GM19468 (cell line): ENCODE measurements around the gene GRM8.

ENCODE experiments used
- ATAC-seq: cut with Tn5 transposase; IDR thresholded peaks from one replicate; pipeline ENCODE4 v1.9.1; 2021; ENCODE audit warnings: mild to moderate bottlenecking, moderate library complexity, moderate number of reproducible peaks; ENCODE audit not compliant: unreplicated experiment; ENCODE audit errors: extremely low read depth

The GRM8 gene

DNA sequence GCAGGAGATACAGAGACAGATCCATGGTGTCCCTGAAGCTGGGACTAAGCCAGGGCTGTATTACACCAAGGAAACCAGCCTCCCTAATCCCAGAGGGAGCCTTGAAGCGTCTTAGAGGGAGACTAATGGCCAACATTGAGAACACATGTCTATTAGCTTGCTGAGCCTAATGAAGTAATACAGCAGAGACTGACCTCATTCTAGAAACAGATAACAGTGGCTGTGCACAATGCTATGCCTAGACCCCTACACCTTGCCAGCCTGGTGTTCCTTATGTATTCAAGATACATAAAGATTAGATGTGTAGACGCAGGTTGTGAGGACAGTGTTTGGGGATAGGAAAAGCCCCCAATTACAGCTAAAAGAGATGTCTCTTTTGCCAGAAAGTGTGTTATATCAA, 19.1 kb downstream of the GRM8 start:
- ATAC-seq: no peak

DNA sequence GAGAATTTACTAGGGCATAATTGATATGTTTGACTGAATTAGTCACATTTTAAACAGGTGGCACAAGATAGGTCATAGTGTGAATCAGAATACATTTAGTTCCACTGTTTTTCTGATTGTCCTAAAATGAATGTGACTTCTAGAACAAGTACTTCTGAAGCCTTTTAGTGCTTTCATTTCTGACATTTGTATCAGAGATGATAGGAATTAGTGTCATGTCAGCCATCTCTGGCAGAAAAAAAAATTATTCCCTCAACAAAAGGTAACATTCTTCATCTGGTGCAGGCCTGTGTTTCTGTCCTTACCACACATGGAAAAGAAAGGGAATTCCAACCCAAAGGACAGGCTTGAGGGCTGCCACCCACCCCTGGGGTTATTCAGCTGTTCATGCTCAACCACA, 21.3 kb downstream of the GRM8 start:
- no peak for ATAC-seq

DNA sequence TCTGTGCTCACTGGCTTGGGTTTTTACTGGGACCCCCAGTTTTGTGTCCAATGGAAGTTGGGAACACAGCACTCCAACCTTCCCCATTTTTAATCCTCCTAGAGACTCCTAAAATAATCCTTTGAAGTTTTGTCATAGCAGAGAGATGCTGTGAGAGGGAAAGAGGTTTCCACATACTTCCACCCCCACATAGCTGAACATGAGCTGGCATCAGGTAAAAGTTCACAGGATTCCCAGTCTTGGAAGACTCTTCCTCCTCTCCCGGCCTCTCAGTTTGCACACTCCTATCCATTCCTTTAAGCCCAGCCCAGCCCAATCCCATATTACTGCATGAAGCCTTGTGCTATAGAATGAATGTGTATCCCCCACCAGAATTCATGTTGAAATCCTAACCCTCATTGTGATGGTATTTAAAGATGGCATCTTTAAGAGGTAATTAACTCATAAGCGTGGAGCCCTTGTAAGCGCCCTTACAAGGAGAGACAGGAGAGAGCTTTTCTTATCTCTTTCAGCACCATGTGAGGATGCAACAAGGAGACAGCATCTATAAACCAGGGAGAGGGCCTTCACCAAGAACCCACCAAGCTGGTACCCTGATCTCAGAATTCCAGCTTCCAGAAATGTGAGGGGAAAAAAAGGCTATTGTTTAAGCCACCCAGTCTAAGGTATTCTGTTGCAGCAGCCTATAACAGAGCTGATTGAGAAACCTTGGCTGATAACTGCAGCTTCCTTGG, 22.4 kb downstream of the GRM8 start:
- no peak for ATAC-seq

DNA sequence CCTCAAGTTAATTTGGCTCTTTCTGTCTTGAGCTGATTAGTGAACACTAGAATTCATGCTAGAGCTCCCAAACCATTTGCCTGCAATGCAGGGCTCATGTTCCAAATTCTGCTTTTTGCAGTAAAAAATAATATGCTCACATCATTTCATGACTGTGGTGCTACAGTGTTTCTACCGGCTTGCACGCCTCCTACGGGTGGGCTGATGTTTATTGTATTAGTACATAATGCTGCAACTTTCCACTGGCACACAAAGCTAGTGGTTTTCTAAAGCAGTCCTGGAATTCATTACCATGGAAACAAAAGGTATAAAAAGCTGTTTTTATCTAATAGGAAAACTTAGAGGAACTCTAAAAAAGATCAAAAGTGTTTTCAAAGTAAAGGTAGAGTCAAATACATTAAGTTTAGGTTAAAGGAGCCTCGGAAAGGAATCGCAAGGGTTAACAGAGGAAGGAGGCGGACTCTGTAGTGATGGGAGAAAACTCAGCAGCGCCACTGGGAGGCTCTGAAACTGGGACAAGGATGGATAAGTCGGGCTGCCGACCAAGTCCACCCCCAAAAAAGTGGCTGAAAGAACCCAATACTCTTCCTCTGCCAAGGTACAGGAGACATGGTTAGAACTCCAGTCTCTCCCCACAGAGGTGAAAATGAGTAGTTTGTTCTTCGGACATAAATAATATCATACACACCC, 25.9 kb downstream of the GRM8 start:
- ATAC-seq: no peak

DNA sequence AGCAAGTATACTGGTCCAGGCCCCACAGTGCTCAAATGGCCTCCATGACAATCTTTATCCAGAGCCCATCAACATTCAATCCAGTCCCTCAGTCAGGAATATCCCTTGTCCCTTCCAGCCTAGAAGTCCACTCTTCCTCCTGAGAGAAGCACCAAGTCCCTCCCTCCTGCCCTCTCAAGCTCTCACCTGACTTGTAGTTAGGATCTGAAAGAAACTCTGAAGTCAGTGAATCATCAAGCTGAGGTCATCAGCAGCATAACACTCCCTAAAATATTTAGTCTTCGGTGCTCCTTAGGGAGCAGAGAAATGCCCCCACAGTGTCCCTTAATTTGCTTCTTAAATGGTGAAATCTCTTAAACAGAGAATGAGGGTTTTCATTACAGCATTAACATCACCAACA, 31.0 kb downstream of the GRM8 start:
- no peak for ATAC-seq

DNA sequence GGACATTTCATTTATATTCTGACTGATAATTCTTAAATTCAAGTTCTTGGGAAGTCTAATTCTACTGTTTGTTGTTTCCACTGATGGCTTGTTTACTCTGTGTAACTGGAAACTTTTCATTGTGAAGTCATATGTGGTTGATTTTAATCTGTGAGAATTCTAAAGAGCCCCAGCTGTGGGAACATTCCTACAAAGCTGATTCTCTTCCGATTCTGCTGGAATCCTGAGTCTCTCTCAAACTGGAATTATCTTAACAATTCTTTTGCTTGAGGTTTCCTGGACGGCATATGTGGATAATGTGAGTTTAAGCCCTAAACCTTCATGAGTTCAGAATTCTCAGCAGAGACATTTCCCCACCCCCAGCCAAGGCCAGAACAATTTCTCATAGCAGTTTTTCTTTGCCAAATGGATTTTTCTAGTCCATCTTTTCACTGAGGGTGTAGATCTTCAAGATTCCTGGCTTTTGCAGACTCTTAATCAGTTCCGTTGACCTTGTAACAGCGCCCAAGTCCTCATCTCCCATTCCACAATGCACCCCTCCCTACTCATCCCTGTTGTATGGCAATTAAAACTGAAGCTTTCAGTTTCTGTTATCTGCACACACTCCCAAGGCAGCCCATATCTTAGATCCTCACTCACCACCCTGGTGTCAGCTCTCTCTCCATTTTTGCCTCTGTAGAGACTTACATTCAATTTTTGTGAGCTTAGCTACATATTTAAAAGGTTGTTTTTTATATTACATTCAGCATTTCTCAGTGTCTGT, 37.6 kb downstream of the GRM8 start:
- ATAC-seq: no peak

DNA sequence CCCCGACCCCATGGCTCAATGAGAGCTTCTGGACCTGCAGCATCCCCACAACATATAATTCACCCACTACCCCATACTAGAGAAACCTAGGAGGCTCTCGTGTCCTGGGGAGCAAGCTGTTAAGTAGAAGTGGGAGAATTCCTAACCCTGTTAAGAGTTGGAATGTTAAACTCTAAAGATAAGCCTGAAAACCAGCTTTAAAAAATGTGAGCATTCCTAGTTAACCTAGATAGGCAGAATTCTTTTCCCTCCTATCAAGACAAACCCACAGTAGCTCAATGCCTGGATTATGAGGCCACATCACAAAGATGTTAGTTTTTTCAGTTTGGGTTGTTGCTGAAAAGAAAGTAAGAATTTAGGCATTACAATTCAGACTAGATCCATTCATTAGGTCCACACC, 42.9 kb downstream of the GRM8 start:
- no peak for ATAC-seq

DNA sequence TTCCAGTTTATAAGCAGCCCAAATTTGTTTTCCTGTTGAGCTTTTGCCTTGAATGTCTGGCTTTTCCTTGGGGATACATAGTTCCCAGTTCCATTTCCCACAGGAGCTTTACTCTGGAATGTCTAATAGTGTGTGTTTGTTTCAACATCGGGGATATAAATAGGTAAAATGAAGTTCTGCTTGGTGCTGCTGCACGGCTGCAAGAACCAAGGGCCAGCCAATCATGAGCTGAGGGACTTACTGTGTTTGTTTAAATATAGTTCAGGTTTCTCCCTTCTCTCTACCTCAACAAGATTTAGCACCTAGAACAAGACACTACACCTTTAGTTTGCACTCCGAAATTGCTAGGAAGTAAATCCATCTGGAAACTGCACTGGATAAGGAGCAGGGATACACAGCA, 43.9 kb downstream of the GRM8 start:
- no peak for ATAC-seq

DNA sequence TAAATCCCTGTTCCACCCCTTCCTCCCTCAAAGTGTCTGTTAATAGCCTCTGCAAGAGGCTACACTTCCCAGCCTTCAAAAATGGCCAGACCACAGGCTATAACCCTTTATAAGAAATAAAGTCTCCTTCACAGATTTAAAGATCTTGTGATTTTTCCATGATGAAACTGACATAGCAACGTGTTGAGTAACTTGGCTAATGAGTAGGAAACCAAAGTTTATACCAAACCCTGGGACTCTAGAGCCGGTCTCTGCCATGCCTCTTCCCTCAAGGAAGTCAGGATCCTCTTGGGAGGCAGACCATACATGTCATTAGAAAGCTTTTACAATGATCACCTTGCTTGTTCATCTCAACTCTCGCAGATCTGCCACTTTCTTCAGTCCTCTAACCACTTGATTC, 44.4 kb downstream of the GRM8 start:
- ATAC-seq: no peak

DNA sequence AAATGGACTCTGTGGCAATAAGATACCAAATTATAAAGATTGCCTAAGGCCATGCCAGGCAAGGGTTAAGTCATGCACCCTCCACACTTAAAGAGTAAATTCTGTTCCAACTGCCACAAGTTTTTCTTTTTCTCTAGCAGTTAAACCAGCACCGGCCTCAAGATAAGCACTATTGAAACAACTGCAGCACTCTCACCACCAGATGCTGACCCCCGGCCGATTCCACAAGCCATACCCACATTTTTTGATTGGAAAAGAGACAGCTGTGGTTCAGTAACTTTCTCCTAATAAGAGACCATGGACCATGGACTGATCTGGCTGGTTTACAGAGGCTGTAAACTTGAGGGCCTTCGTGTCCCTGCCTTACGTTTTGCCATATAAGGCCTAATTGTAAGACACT, 44.9 kb downstream of the GRM8 start:
- ATAC-seq: no peak

DNA sequence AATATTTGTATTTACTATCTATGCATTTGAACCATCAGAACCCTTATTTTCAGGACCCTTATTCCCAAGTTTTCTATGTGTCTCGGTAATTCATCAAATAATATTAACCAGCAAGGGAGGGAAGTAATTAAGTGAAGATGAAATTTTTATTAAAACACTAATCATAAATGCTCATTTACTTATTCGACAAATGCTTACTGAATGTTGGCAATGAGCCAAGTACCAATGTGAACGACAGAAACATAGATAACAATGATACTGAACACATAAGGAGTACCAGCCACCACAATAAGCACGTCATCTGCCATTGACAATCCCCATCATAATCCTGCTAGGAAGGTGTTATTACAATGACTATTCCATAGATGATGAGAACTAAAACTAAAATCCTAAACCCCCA, 45.5 kb downstream of the GRM8 start:
- ATAC-seq: no peak

DNA sequence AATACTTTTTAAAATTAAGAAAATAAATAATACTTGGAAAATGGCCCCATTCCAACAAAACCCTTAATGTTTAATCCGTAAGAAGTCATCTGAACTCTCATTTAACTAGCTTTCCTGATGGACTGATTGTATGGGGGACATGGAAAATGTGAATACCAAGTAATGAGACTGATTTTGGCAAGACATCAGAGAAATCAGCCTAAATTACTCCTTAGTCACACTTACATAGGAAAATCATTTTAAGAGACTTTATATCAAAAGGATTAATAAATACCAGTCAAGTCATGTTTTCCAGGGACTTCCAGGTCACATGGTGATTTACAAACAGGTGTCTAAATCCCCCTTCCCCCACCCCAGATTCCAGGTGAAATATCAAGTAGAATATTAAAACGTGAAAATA, 58.2 kb downstream of the GRM8 start:
- ATAC-seq: no peak

DNA sequence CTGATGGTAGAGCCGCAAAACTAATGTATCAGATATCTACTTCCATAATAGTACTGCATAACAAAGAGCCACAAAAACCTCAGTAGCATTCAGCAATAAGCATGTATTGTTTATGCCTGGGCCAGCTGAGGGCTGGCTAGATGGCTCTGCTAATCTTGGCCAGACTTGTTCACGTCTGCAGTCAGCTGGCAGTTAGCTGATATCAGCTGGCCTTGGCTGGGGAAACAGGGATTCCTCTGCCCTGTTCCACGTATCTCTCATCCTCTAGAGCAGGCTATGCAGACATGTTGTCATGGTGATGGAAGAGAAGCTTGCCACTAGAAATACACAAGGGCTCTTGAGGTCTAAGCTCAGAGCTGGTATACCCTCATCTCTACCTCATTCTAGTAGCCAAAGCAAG, 62.9 kb downstream of the GRM8 start:
- no peak for ATAC-seq

DNA sequence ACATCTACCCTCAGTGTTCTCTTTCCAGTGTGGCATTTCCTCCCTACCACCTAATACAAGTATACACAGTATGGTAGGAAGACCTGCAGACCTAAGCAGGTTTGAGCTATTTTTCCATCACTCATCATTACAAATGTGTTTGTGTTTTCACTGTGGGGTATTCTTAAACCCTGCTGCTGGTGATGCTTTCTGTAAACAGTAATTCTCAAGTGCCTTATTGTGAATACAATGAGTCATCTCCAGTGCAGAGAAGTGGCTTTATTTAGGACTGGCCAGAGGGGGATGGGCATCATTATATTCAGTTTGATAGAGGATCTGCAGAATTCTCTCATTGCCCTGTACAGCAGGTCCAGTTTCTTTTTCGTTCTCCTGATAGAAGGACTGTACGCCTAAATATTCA, 63.7 kb downstream of the GRM8 start:
- no peak for ATAC-seq

DNA sequence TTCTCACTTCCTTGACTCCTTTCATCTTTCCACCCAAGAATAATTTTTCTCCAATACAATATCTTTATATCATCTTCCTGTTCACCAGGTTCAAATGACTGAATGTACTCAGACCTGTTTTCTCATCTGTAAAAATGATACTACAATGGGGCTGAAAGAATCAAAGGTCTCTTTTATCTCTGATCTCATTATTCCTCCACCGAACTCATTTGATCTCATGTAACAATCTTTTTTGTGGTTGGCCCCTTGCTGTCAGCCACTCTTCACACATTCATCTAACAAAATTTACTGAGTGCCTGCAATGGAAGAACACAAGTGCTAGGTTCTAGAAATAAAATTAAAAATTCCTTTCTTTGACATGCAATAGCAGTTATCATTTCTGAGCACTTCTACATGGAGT, 65.0 kb downstream of the GRM8 start:
- no peak for ATAC-seq

DNA sequence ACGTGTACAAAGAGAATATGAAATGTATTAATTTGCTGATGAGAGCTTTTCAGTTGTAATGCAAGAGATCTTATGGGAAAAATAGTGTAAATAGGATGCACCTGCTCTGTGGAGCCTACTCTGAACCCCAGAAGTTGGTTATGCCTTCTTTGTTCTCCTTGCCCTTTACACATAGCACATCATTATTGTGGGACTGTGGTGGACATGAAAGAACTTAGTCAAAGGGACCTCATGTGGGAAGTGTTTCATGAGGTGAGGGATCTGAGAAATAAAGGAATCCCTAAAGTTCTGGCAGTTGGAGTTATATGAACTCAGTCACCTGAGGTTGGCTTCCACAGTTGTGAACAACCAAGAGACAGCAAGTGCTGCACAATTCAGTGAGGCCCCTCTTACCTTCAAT, 66.1 kb downstream of the GRM8 start:
- no peak for ATAC-seq

DNA sequence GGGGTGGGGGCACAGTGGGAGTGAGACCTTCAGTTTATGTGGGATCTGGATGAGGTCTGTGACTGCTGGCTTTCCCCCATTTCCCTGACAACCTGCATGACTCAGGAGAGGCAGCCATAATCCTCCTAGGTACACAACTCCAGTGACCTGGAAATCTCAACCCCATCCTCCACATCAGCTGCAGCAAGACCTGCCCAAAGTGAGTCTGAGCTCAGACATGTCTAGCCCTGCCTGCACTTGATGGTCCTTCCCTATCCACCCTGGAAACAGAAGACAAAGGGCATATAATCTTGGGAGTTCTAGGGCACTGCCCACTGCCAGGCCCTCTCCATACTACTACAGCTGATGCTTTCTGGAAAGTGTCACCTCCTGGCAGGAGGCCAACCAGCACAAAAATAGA, 75.6 kb downstream of the GRM8 start:
- no peak for ATAC-seq

DNA sequence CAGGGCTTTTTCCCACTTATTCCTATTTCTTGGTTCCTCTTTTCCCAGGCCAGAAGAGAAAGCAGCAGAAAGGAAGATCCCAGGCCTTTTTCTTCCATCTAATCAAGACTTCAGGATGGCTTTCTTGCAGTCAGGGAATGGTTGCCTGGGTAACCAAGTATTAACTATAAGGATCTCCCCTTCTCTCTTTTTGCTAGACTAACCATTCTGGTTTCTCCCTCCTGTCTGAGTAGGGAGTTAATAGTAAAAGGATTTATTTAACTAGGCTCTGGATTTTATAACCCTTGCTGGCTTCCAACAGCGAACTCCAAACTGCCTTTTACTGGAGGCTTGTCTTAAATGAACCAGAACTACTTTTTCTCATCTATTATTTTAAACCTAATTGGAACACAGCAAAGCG, 90.4 kb downstream of the GRM8 start:
- no peak for ATAC-seq

DNA sequence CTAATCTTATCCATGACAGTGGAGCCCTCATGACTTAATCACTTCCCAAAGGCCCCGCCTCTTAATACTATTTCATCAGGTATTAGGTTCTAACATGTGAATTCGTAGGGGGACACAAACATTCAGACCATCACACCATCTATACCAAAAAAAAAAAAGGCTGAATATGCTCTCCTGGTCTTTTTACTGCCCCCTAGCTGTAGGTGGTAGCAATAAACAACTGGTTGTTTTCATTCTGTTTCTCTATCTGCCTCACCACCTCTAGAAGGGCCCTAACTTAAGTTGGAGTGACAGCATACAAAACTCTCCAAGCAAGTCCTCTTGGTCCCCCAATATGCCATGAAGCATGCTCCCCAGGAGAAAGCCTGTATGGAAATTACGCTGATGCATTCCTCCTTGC, 94.1 kb downstream of the GRM8 start:
- no peak for ATAC-seq

DNA sequence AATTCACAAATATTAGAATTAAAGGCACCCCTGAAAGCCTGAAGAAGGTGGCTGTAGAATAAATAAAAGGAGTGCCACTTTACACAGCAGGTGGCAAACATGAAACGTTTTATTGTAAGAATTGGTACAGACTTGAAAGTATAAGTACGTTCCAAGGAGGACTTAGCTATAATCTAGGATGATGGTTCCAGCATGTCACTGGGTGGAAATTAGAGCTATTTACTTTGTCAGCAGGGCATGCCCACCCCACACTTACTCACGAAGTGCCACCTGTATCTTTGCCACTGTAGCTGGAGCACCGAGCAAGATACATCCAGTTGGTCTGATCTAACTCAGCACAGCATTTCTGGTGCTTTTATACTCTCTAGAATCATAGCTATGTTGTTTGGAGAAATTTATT, 97.8 kb downstream of the GRM8 start:
- ATAC-seq: no peak

DNA sequence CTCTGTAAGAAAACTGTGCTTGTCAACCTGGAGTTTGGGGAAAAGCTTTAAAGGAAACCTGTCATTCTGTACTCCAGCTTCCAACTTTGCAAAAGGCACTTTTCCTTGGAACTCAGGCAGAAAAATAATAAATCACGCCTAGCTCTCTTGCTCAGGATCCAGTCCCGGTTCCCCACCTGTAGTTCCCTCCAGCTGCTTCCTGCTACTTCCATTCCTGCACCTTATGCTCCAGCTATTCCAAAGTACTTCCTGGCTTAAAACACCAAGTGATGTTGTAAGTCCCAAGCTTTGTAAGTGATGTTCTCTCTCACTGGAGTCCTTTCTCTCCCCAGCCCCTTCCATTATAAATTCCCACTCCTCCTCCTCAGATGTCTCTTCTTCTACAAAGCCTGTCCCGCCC, 98.6 kb downstream of the GRM8 start:
- ATAC-seq: no peak
